Kidney (tissue), 14 donors: ENCODE data around the gene TAF6. TPM values are rescaled to one million over a fixed set of nuclear protein-coding genes. Genes with fewer than 3 reads are reported as not detected.

Experiments
- DNase-seq, 5 donors: peaks; one replicate each; pipeline ENCODE4 v3.0.0-alpha.2; 2013 to 2020
- FAIRE-seq: peaks from 2 replicates; lab custom pipeline; 2012; peaks lifted over from hg19 to GRCh38; lab: Jason Lieb, UNC
- H3K27ac ChIP-seq, 2 donors: one replicate each; pipeline ENCODE4 v1.7.0; 2013; ENCODE audit warnings: low read depth in 2 of 2, low read length in 2 of 2, inconsistent platforms in 1 of 2
- H3K27me3 ChIP-seq: one replicate; pipeline ENCODE4 v1.7.1; 2013; ENCODE audit warnings: low read length, inconsistent platforms; ENCODE audit not compliant: control insufficient read depth, insufficient read depth
- H3K36me3 ChIP-seq, 3 donors: one replicate each; pipeline versions ENCODE4 v1.7.0 to v1.7.1; 2013; ENCODE audit warnings: low read length in 3 of 3, control low read depth in 1 of 3, inconsistent platforms in 1 of 3; ENCODE audit not compliant: insufficient read depth in 3 of 3, control insufficient read depth in 2 of 3
- H3K4me1 ChIP-seq, 3 donors: one replicate each; pipeline versions ENCODE4 v1.7.0 to v1.7.1; 2013; ENCODE audit warnings: low read length in 3 of 3, inconsistent platforms in 1 of 3, low read depth in 1 of 3; ENCODE audit not compliant: control insufficient read depth in 2 of 3, insufficient read depth in 2 of 3
- H3K4me3 ChIP-seq, 3 donors: one replicate each; pipeline versions ENCODE4 v1.7.0 to v1.8.1; 2013; ENCODE audit warnings: low read length in 3 of 3, control low read depth in 1 of 3, inconsistent platforms in 1 of 3
- H3K9ac ChIP-seq, 3 donors: one replicate each; pipeline versions ENCODE4 v1.7.0 to v1.7.1; 2013; ENCODE audit warnings: low read length in 3 of 3, control low read depth in 1 of 3, inconsistent platforms in 1 of 3
- H3K9me3 ChIP-seq, 3 donors: one replicate each; pipeline versions ENCODE4 v1.7.0 to v1.7.1; 2013; ENCODE audit warnings: low read length in 3 of 3, control low read depth in 1 of 3, inconsistent platforms in 1 of 3; ENCODE audit not compliant: control insufficient read depth in 2 of 3, insufficient read depth in 1 of 3
- intact Hi-C: fragments of 100-400 bp; cut with DNase I; formaldehyde crosslinking; loops from one replicate; pipeline ENCODE4 v1.11.1; 2022
- polyA plus RNA-seq: library from polyadenylated mRNA; stranded (reverse); fragments of 350-450 nt; fragmentation: Illumina TruSeq; extraction: RNeasy Lipid Tissue Mini Kit (QIAGEN cat#74804); gene quantifications from one replicate; pipeline ENCODE4 v1.2.3, GENCODE V29; 2014; ENCODE audit warnings: low read depth, low replicate concordance; ENCODE audit not compliant: insufficient read depth
- total RNA-seq: library from RNA; stranded (reverse); fragmentation: NEBNext Ultra II Directional; extraction: Animal tissue kit (Norgen Biotek cat#: 25700); gene quantifications from one replicate; pipeline ENCODE4 v1.2.1, GENCODE V29; 2021
- TF ChIP-seq, protein P1 (sequence below): IDR thresholded peaks from 3 replicates; pipeline ENCODE4 v1.5.1; 2012; ENCODE audit warnings: mild to moderate bottlenecking, moderate library complexity, borderline replicate concordance; ENCODE audit not compliant: insufficient read depth; ENCODE audit errors: extremely low read depth
- donor health status: control.
- donor health status: control.
- donor health status: control.
- donor health status: control.
- donor health status: control.
- donor health status: DM: yes; HTN: yes; CAD: no.
- donor health status: Normal renal cell carcinoma (clear cell type).

TAF6 gene
- total and polyA plus RNA-seq, 2 donors from 2014 or later: 41.3 to 62.7 TPM

DNA sequence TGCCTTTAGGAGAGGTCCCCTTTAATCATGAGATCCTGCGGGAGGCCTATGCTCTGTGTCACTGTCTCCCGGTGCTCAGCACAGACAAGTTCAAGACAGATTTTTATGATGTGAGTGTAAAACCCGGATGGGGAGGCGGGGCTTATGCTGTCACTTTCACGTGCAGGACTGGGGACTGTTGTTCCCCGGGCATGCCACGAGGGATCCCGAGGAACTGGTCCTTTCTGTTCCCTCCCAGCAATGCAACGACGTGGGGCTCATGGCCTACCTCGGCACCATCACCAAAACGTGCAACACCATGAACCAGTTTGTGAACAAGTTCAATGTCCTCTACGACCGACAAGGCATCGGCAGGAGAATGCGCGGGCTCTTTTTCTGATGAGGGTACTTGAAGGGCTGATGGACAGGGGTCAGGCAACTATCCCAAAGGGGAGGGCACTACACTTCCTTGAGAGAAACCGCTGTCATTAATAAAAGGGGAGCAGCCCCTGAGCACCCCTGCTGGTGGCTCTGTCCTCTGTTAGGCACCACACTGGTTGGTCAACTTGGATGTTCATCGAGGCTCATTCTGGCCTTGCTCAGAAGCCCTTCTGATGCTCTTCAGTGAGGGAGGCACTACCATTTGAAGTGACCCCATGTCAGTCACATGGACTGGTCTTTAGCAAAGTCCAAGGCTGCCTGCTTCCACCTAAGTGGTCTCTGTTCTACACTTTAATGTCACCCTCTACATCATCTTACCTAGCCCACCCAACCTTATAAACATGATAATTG lies 27.6 kb downstream of the TAF6 start:
- DNase-seq (no peak), FAIRE-seq (no peak)
- TF ChIP-seq, protein P1, sequence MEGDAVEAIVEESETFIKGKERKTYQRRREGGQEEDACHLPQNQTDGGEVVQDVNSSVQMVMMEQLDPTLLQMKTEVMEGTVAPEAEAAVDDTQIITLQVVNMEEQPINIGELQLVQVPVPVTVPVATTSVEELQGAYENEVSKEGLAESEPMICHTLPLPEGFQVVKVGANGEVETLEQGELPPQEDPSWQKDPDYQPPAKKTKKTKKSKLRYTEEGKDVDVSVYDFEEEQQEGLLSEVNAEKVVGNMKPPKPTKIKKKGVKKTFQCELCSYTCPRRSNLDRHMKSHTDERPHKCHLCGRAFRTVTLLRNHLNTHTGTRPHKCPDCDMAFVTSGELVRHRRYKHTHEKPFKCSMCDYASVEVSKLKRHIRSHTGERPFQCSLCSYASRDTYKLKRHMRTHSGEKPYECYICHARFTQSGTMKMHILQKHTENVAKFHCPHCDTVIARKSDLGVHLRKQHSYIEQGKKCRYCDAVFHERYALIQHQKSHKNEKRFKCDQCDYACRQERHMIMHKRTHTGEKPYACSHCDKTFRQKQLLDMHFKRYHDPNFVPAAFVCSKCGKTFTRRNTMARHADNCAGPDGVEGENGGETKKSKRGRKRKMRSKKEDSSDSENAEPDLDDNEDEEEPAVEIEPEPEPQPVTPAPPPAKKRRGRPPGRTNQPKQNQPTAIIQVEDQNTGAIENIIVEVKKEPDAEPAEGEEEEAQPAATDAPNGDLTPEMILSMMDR: no peak
- Histone ChIP-seq H3K27me3 (no peaks in the 10 kb centered on the region), H3K9me3 (no peaks in the 10 kb centered on the region), H3K4me1 (peaks cover 0 to 7% (median 4%) of the 10 kb centered on the region in 3 donors), H3K4me3 (no peak overlapping the region), H3K36me3 (peaks cover 10 to 54% (median 32%) of the 10 kb centered on the region in 3 donors), H3K27ac (no peak overlapping the region), H3K9ac (no peak overlapping the region)
- intact Hi-C loops: no loop called here

DNA sequence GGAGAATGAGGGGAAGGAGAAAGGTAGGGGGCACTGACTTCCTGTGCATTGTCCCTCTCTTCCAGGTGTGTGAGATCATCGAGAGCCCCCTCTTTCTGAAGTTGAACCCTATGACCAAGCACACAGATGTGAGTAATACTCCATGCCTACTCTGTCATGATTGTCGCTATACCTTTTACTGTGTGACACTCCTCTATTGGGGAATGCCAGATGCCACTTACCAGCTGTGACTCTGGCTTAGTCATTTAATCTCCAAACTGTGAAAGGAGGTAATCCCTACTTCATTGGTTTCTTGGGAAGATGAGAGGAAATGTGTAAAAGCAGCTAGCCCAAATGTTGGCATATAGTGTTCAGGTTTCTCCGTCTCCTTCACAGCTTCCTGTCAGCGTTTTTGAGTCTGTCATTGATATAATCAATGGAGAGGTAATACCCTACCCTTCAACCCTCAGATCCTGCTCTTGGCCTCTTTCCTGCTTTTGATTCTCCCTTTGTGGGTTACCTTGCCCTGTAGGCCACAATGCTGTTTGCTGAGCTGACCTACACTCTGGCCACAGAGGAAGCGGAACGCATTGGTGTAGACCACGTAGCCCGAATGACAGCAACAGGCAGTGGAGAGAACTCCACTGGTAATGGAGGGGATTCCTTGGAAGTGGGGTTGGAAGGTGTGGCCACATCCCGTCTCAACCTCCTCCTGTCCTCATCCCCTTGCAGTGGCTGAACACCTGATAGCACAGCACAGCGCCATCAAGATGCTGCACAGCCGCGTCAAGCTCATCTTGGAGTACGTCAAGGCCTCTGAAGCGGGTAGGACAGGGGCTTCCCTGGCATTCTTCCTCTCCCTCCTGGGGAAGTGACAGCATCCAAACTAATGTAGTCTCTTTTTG lies 28.4 kb downstream of the TAF6 start:
- Histone ChIP-seq H3K36me3 (peaks cover 10 to 49% (median 32%) of the 10 kb centered on the region in 3 donors), H3K9ac (no peak overlapping the region), H3K27ac (no peak overlapping the region), H3K4me1 (peaks cover 0 to 7% (median 4%) of the 10 kb centered on the region in 3 donors), H3K27me3 (no peaks in the 10 kb centered on the region), H3K9me3 (no peaks in the 10 kb centered on the region), H3K4me3 (no peak overlapping the region)
- DNase-seq (no peak), FAIRE-seq (no peak)
- intact Hi-C loops: no loop called here
- TF ChIP-seq, protein P1: no peak

DNA sequence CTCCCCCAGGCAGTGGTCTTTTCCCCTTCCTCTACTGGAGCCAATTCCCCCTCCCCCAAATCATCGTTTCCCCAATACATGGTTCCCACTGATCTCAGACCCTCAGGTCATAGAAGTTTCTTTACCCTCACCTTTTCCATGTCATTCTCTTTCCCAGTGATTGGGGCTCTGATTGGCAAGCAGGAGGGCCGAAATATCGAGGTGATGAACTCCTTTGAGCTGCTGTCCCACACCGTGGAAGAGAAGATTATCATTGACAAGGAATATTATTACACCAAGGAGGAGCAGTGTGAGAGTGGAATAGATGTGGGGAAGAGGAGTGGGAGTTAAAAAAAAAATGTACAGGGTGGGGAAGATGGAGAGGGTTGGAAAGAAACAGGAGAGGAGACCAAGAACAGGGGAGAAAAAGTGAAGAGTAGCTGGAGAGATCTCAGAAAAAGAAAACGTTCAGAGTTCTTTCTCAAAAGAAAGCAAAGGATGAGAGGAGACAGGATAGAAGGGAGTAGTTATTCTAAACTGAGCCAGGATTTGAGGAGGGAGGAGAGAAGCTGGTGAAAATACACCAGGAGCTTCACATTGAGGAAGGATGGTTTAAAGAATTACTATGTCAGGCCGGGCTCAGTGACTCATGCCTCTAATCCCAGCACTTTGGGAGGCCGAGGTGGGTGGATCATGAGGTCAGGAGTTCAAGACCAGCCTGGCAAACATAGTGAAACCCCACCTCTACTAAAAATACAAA lies 29.5 kb downstream of the TAF6 start:
- intact Hi-C loops: no loop called here
- DNase-seq (no peak), FAIRE-seq (no peak)
- H3K27ac ChIP-seq: peak overlapping the region in 1 of 2 donors; percentile 92
- no peaks in the 10 kb centered on the region for H3K9me3 ChIP-seq
- TF ChIP-seq, protein P1: no peak
- H3K27me3 ChIP-seq: no peaks in the 10 kb centered on the region
- H3K4me3 ChIP-seq: peak overlapping the region; percentile 77 to 98 (median 81)
- H3K36me3 ChIP-seq: peaks cover 7 to 38% (median 32%) of the 10 kb centered on the region in 3 donors
- peak overlapping the region; percentile 69 to 86 (median 77) for H3K9ac ChIP-seq
- H3K4me1 ChIP-seq: peaks cover 0 to 7% (median 4%) of the 10 kb centered on the region in 3 donors
